HCT116 (cell line): ENCODE data around the gene ACOT7. TPM values are rescaled to one million over a fixed set of nuclear protein-coding genes. Genes with fewer than 3 reads are reported as not detected.

Experiments used
- ATAC-seq: fragments of 200-7000 bp; cut with Tn5 transposase; 2 replicates; pipeline ENCODE4 v1.9.1; 2020; ENCODE audit warnings: mild to moderate bottlenecking, moderate library complexity
- BruUV-seq: library from RNA; stranded (reverse); fragments of 400-500 nt; replicated peaks from 2 replicates; lab custom pipeline; 2021; lab: Mats Ljungman, UMichigan
- CTCF ChIA-PET: fragments of 300-600 bp; sonication (Branson Sonifier 250); formaldehyde crosslinking; loops from one replicate; lab custom pipeline; 2021; ENCODE audit warnings: antibody characterized with exemption; lab: Charles Lee
- POLR2A ChIA-PET: fragments of 300-600, 350-600 bp; sonication (Branson Sonifier 250); formaldehyde crosslinking; loops from one replicate; lab custom pipeline; 2021; ENCODE audit warnings: antibody characterized with exemption; lab: Charles Lee
- RAD21 ChIA-PET, 2 experiments: fragments of 300-600 bp; sonication (Branson Sonifier 250); formaldehyde crosslinking; loops; one replicate each; lab custom pipeline; 2023; ENCODE audit warnings: low total read pairs in 2 of 2; ENCODE audit not compliant: uncharacterized antibody in 2 of 2, unreplicated experiment in 2 of 2, low non-redundant PET in 1 of 2; lab: Charles Lee
- DNase-seq: peaks from one replicate; pipeline ENCODE4 v3.0.0-alpha.2; 2010; ENCODE audit warnings: low read depth, low spot score
- H2AFZ ChIP-seq: fragments of 200-600 bp; shearing (Covaris generic), sonication (generic); 2 replicates; pipeline ENCODE4 v1.6.1; 2017; ENCODE audit warnings: low read depth, mixed run types, mixed read lengths, antibody characterized with exemption, low read length; ENCODE audit not compliant: poor library complexity, severe bottlenecking
- H3K27ac ChIP-seq: 2 replicates; pipeline ENCODE4 v1.5.1; 2012; ENCODE audit warnings: low read depth, low read length
- H3K27me3 ChIP-seq: fragments of 200-600 bp; sonication (generic); 2 replicates; pipeline ENCODE4 v1.6.1; 2016; ENCODE audit warnings: mixed run types, low read length, mixed read lengths; ENCODE audit not compliant: insufficient read depth
- H3K36me3 ChIP-seq, 2 experiments: fragments of 200-500 bp in 1 of 2; fragments of 200-600 bp in 1 of 2; sonication (Bioruptor generic) in 1 of 2; sonication (generic) in 1 of 2; 2 replicates each; pipeline versions ENCODE4 v1.5.1 to v1.6.1; 2014 to 2016; ENCODE audit warnings: low read length in 2 of 2, inconsistent platforms in 1 of 2, mixed read lengths in 1 of 2, mixed run types in 1 of 2; ENCODE audit not compliant: insufficient read depth in 2 of 2, control insufficient read depth in 1 of 2
- H3K4me1 ChIP-seq, 2 experiments: fragments of 200-600 bp in 1 of 2; sonication (generic) in 1 of 2; 2 replicates each; pipeline versions ENCODE4 v1.5.1 to v1.6.1; 2012 to 2017; ENCODE audit warnings: low read length in 2 of 2, inconsistent platforms in 1 of 2, mild to moderate bottlenecking in 1 of 2, mixed read lengths in 1 of 2, mixed run types in 1 of 2, moderate library complexity in 1 of 2; ENCODE audit not compliant: insufficient read depth in 2 of 2, control insufficient read depth in 1 of 2
- H3K4me2 ChIP-seq: fragments of 200-600 bp; sonication (generic); 2 replicates; pipeline ENCODE4 v1.6.1; 2017; ENCODE audit warnings: mixed run types, low read length, mixed read lengths
- H3K4me3 ChIP-seq, 2 experiments: fragments of 200-600 bp in 1 of 2; sonication (generic) in 1 of 2; replicated peaks in 1 of 2; 2 replicates each; pipeline ENCODE4 v1.5.1; 2011 to 2016; ENCODE audit warnings: low read length in 2 of 2, control low read depth in 1 of 2, low read depth in 1 of 2, mild to moderate bottlenecking in 1 of 2, mixed read lengths in 1 of 2, mixed run types in 1 of 2
- H3K79me2 ChIP-seq: fragments of 200-600 bp; sonication (generic); 2 replicates; pipeline ENCODE4 v1.6.1; 2017; ENCODE audit warnings: mild to moderate bottlenecking, mixed run types, low read length, moderate library complexity, mixed read lengths; ENCODE audit not compliant: insufficient read depth
- H3K9ac ChIP-seq: fragments of 200-600 bp; sonication (generic); 2 replicates; pipeline ENCODE4 v1.6.1; 2016; ENCODE audit warnings: low read length, mixed read lengths
- H3K9me2 ChIP-seq: fragments of 200-600 bp; sonication (generic), shearing (Covaris generic); 2 replicates; pipeline ENCODE4 v1.6.1; 2017; ENCODE audit warnings: mixed run types, mild to moderate bottlenecking, moderate library complexity; ENCODE audit not compliant: insufficient read depth
- H3K9me3 ChIP-seq, 2 experiments: fragments of 200-500 bp in 1 of 2; fragments of 200-600 bp in 1 of 2; sonication (Bioruptor generic) in 1 of 2; sonication (generic) in 1 of 2; 2 replicates each; pipeline ENCODE4 v1.6.1; 2014 to 2017; ENCODE audit warnings: low read length in 2 of 2, mixed read lengths in 2 of 2, inconsistent platforms in 1 of 2, low read depth in 1 of 2, mild to moderate bottlenecking in 1 of 2, mixed run types in 1 of 2, moderate library complexity in 1 of 2; ENCODE audit not compliant: control insufficient read depth in 1 of 2, insufficient read depth in 1 of 2
- H4K20me1 ChIP-seq: fragments of 200-600 bp; sonication (generic), shearing (Covaris generic); 2 replicates; pipeline ENCODE4 v1.6.1; 2017; ENCODE audit warnings: mixed run types, mild to moderate bottlenecking, moderate library complexity; ENCODE audit not compliant: insufficient read depth
- CBX3 ChIP-seq: IDR thresholded peaks from 2 replicates; pipeline ENCODE4 v1.6.1; 2012; ENCODE audit warnings: low read depth
- CEBPB ChIP-seq: IDR thresholded peaks from 2 replicates; pipeline ENCODE4 v1.6.1; 2012; ENCODE audit warnings: low read depth
- EZH2phosphoT487 ChIP-seq: fragments of 200-600 bp; IDR thresholded peaks from 2 replicates; pipeline ENCODE4 v1.6.1; 2018; ENCODE audit warnings: antibody characterized with exemption, borderline replicate concordance
- POLR2AphosphoS5 ChIP-seq: IDR thresholded peaks from 2 replicates; pipeline ENCODE4 v1.6.1; 2011; ENCODE audit warnings: mild to moderate bottlenecking, low read depth, low read length, moderate library complexity
- RAD21 ChIP-seq: IDR thresholded peaks from 2 replicates; pipeline ENCODE4 v1.6.1; 2012; ENCODE audit warnings: low read depth, mild to moderate bottlenecking
- REST ChIP-seq: IDR thresholded peaks from 2 replicates; pipeline ENCODE4 v1.6.1; 2012; ENCODE audit warnings: low read depth
- SIN3A ChIP-seq: IDR thresholded peaks from 2 replicates; pipeline ENCODE4 v1.6.1; 2012; ENCODE audit warnings: low read depth
- YY1 ChIP-seq: IDR thresholded peaks from 2 replicates; pipeline ENCODE4 v1.6.1; 2011; ENCODE audit warnings: low read length, low read depth, moderate library complexity, mild to moderate bottlenecking; ENCODE audit not compliant: insufficient replicate concordance; ENCODE audit errors: extremely low read depth
- ZBTB33 ChIP-seq: IDR thresholded peaks from 2 replicates; pipeline ENCODE4 v1.6.1; 2011; ENCODE audit warnings: mild to moderate bottlenecking, low read length, moderate library complexity; ENCODE audit not compliant: insufficient replicate concordance; ENCODE audit errors: extremely low read depth
- intact Hi-C: fragments of 100-400 bp; cut with micrococcal nuclease; formaldehyde crosslinking; loops from 2 replicates; pipeline ENCODE4 v1.10.0; 2022
- total RNA-seq: library from RNA; stranded (reverse); gene quantifications from one replicate; pipeline ENCODE4 v1.2.1, GENCODE V29; 2021; ENCODE audit not compliant: unreplicated experiment

Gene ACOT7
- total RNA-seq, 1 experiment from 2014 or later: 162 TPM

GRCh38 chr1:6416295-6416656 is 22.7 kb upstream of the ACOT7 start:
- no TSS peak for BruUV-seq
- no peaks in the 10 kb centered on the region for H3K27me3 ChIP-seq
- ChIA-PET CTCF (interaction anchor here (1.2 kb wide), 1 partner anchor 169 kb away, joined by 3 read pairs; no protein-coding TSS in a partner anchor), RAD21 (no interaction called here), POLR2A (no interaction called here)
- no peak overlapping the region for H2AFZ ChIP-seq
- no peak for DNase-seq
- H3K4me3 ChIP-seq: no peak overlapping the region
- no peak for TF ChIP-seq REST
- no peak for TF ChIP-seq EZH2phosphoT487
- intact Hi-C loops: no loop called here
- H3K4me2 ChIP-seq: peak overlapping the region; percentile 23; the same call in 1 of the 2 replicates
- no peak overlapping the region for H3K27ac ChIP-seq
- no peaks in the 10 kb centered on the region for H4K20me1 ChIP-seq
- H3K9me2 ChIP-seq: no peaks in the 10 kb centered on the region
- no peaks in the 10 kb centered on the region for H3K36me3 ChIP-seq
- no peaks in the 10 kb centered on the region for H3K79me2 ChIP-seq
- H3K9me3 ChIP-seq: no peaks in the 10 kb centered on the region
- no peak for ATAC-seq
- H3K9ac ChIP-seq: no peak overlapping the region
- H3K4me1 ChIP-seq: peaks cover 32 to 70% of the 10 kb centered on the region in 2 experiments

GRCh38 chr1:6414881-6415626 is 21.5 kb upstream of the ACOT7 start:
- Histone ChIP-seq H3K4me1 (peaks cover 22 to 58% of the 10 kb centered on the region in 2 experiments), H3K79me2 (no peaks in the 10 kb centered on the region), H3K27ac (peak overlapping the region; percentile 32; the same call in 1 of the 2 replicates), H4K20me1 (no peaks in the 10 kb centered on the region), H3K4me2 (peak overlapping the region; percentile 89), H2AFZ (peak overlapping the region; percentile 84), H3K27me3 (no peaks in the 10 kb centered on the region), H3K9me2 (no peaks in the 10 kb centered on the region), H3K4me3 (peak overlapping the region; percentile 28 to 54), H3K36me3 (no peaks in the 10 kb centered on the region), H3K9ac (peak overlapping the region; percentile 67), H3K9me3 (no peaks in the 10 kb centered on the region)
- RAD21 ChIA-PET: no interaction called here
- POLR2A ChIA-PET: interaction anchor here (1.1 to 1.4 kb wide), 2 partner anchors 8 to 23 kb away, joined by 3 to 8 read pairs; no protein-coding TSS in a partner anchor
- intact Hi-C loops: no loop called here
- no TSS peak for BruUV-seq
- no peak for DNase-seq
- CTCF ChIA-PET: interaction anchor here (0.7 to 2.3 kb wide), 7 partner anchors 8 to 169 kb away, joined by 3 to 28 read pairs (median 4); no protein-coding TSS in a partner anchor
- peak; percentile 4; the same call in 1 of the 2 replicates for ATAC-seq
- TF ChIP-seq CEBPB (no peak), RAD21 (no peak), YY1 (no peak), CBX3 (no peak), POLR2AphosphoS5 (no peak), ZBTB33 (no peak), SIN3A (no peak)
